ENCODE measurements around the gene KCTD10.

GRCh38 chr12:109462868-109463692 is 14.0 kb downstream of the KCTD10 start:
- TF ChIP-seq, protein P1, sequence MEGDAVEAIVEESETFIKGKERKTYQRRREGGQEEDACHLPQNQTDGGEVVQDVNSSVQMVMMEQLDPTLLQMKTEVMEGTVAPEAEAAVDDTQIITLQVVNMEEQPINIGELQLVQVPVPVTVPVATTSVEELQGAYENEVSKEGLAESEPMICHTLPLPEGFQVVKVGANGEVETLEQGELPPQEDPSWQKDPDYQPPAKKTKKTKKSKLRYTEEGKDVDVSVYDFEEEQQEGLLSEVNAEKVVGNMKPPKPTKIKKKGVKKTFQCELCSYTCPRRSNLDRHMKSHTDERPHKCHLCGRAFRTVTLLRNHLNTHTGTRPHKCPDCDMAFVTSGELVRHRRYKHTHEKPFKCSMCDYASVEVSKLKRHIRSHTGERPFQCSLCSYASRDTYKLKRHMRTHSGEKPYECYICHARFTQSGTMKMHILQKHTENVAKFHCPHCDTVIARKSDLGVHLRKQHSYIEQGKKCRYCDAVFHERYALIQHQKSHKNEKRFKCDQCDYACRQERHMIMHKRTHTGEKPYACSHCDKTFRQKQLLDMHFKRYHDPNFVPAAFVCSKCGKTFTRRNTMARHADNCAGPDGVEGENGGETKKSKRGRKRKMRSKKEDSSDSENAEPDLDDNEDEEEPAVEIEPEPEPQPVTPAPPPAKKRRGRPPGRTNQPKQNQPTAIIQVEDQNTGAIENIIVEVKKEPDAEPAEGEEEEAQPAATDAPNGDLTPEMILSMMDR (optimal IDR thresholded peaks at IDR 0.05 in 1 of 3, IDR thresholded peaks at IDR 0.05 in 1 of 3, conservative IDR thresholded peaks at IDR 0.05 in 1 of 3; ENCODE audit: extremely low read depth in 1 of 3, insufficient read depth in 2 of 3, low read length in 3 of 3): no peak
- no peak for TF ChIP-seq EZH2 (IDR thresholded peaks at IDR 0.05; ENCODE audit: low read length)
